Neural cell (in vitro differentiated cells): ENCODE results near the gene MMP19.

ENCODE experiments used
- CTCF ChIP-seq: fragments of 450-650 bp; IDR thresholded peaks from 2 replicates; pipeline ENCODE4 v1.5.1; 2014; ENCODE audit warnings: antibody characterized with exemption, mild to moderate bottlenecking, moderate library complexity; ENCODE audit not compliant: poor library complexity, severe bottlenecking
- EP300 ChIP-seq: fragments of 450-650 bp; conservative IDR thresholded peaks from 2 replicates; pipeline ENCODE4 v1.6.1; 2014; ENCODE audit warnings: antibody characterized with exemption, mild to moderate bottlenecking, moderate library complexity; ENCODE audit not compliant: poor library complexity, severe bottlenecking
- EZH2 ChIP-seq: fragments of 200-600, 300-800 bp; shearing (Covaris generic), sonication (generic); IDR thresholded peaks from 2 replicates; pipeline ENCODE4 v1.6.1; 2014; ENCODE audit warnings: antibody characterized with exemption, low read length, borderline replicate concordance, mild to moderate bottlenecking; ENCODE audit not compliant: insufficient read depth, poor library complexity, severe bottlenecking
- POLR2AphosphoS5 ChIP-seq: IDR thresholded peaks from 2 replicates; pipeline ENCODE4 v1.6.1; 2012
- RAD21 ChIP-seq: fragments of 450-650 bp; conservative IDR thresholded peaks from 2 replicates; pipeline ENCODE4 v1.6.1; 2014; ENCODE audit warnings: antibody characterized with exemption, mild to moderate bottlenecking, moderate library complexity
- SMC3 ChIP-seq: fragments of 450-650 bp; conservative IDR thresholded peaks from 2 replicates; pipeline ENCODE4 v1.6.1; 2014; ENCODE audit warnings: antibody characterized with exemption, mild to moderate bottlenecking, moderate library complexity; ENCODE audit not compliant: poor library complexity

GRCh38 chr12:55820679-55821078 lies 22.1 kb downstream of the MMP19 start:
- TF ChIP-seq CTCF (peak; percentile 17), POLR2AphosphoS5 (no peak), EP300 (no peak), EZH2 (no peak), RAD21 (no peak), SMC3 (no peak)
